Activated T-cell treated with anti-CD3 and anti-CD28 coated beads, Interleukin-2, amount 50 U/mL, for 72 hours (primary cell): ENCODE results near the gene RHBDF2. TPM values are rescaled to one million over a fixed set of nuclear protein-coding genes. Genes with fewer than 3 reads are reported as not detected.
"Not testable (repeated sequence)": the region's sequence is repeated elsewhere in the genome, so short reads cannot be mapped to it uniquely, and the experiment has no call there.

ENCODE experiments used
- ATAC-seq, 2 donors: fragments of 150-1000 bp; cut with Tn5 transposase; replicated peaks in 1 of 2; 2 replicates each; pipeline ENCODE4 v1.10.0; 2021; ENCODE audit warnings: moderate library complexity in 2 of 2, mild to moderate bottlenecking in 1 of 2
- DNase-seq, 2 donors: peaks; one replicate each; pipeline ENCODE4 v3.0.0; 2021 to 2022; ENCODE audit warnings: mixed read lengths in 1 of 2
- H3K27ac Mint-ChIP-seq: one replicate; pipeline ENCODE4 v1.8.0; 2022; ENCODE audit warnings: mild to moderate bottlenecking, moderate library complexity, mixed read lengths
- H3K27me3 Mint-ChIP-seq: one replicate; pipeline ENCODE4 v1.8.0; 2022; ENCODE audit warnings: low read depth, mixed read lengths
- H3K36me3 Mint-ChIP-seq, 2 donors: one replicate each; pipeline ENCODE4 v1.8.0; 2022; ENCODE audit warnings: mixed read lengths in 2 of 2, mild to moderate bottlenecking in 1 of 2; ENCODE audit not compliant: insufficient read depth in 2 of 2
- H3K4me1 Mint-ChIP-seq: one replicate; pipeline ENCODE4 v1.8.0; 2022; ENCODE audit warnings: low read depth, mixed read lengths
- H3K4me3 Mint-ChIP-seq, 2 donors: one replicate each; pipeline ENCODE4 v1.8.0; 2022; ENCODE audit warnings: mild to moderate bottlenecking in 2 of 2, mixed read lengths in 2 of 2, moderate library complexity in 2 of 2
- H3K9me3 Mint-ChIP-seq, 2 donors: one replicate each; pipeline ENCODE4 v1.8.0; 2022; ENCODE audit warnings: mixed read lengths in 2 of 2
- total RNA-seq, 2 donors: library from RNA; stranded (reverse); gene quantifications; one replicate each; pipeline ENCODE4 v1.2.3, GENCODE V29; 2022

RHBDF2 gene
- total RNA-seq, 2 donors from 2014 or later: 38.7 to 39.0 TPM

DNA sequence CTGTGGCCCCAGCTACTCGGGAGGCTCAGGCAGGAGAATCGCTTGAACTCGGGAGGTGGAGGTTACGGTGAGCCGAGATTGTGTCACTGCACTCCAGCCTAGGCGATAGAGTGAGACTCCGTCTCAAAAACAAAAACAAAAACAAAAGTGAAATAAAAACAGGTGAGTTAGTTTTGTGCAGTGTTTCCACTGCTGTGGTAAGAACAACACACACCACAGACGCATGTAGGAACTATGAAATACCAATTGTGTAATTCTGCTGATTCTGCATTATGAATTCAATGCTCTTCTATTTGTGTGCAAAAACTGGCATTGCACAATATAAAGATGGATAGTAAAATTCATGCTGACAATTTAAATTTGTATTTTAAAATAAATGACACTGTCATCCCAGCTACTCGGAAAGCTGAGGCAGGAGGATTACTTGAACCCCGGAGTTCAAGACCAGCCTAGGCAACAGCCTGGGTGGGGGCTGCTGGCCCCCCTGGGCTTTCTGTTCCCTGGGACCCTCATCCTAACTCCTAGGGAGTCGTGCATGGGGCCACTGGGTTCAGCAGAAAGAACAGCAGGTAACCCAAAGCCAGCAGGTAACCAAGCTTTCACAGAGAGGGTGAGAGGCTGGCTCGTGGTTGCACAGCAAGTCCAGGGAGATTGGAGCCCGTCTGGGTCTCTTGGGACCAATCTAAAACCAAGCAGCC, 10.6 kb upstream of the RHBDF2 start:
- H3K4me3 Mint-ChIP-seq: no peak overlapping the region
- peaks cover 5% of the 10 kb centered on the region for H3K27me3 Mint-ChIP-seq
- H3K4me1 Mint-ChIP-seq: peaks cover 51% of the 10 kb centered on the region
- no peaks in the 10 kb centered on the region for H3K9me3 Mint-ChIP-seq
- H3K27ac Mint-ChIP-seq: no peak overlapping the region
- ATAC-seq: no peak
- DNase-seq: no peak
- H3K36me3 Mint-ChIP-seq: no peaks in the 10 kb centered on the region

DNA sequence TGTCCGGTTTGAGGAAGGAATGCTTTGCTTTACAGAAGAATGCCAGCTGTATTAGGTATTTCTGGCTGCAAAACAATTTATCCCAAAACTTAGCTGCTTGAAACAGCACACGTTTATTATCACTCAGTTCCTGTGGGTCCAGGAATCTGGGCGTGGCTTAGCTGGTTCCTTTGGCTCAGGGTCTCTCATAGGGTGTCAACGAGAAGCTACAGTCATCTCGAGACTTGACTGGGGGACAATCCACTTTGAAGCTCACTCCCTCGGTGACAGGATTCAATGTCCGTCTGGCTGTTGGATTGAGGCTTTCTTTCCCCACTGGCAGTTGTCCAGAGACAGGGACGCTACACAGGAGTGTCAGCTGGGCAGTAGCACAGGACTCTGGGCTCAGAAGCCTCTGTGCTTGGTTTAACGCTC, 9.6 kb upstream of the RHBDF2 start:
- Mint-ChIP-seq H3K9me3 (no peaks in the 10 kb centered on the region), H3K4me1 (peaks cover 52% of the 10 kb centered on the region), H3K27ac (no peak overlapping the region), H3K4me3 (no peak overlapping the region), H3K27me3 (peaks cover 5% of the 10 kb centered on the region), H3K36me3 (no peaks in the 10 kb centered on the region)
- no peak for ATAC-seq
- no peak for DNase-seq

DNA sequence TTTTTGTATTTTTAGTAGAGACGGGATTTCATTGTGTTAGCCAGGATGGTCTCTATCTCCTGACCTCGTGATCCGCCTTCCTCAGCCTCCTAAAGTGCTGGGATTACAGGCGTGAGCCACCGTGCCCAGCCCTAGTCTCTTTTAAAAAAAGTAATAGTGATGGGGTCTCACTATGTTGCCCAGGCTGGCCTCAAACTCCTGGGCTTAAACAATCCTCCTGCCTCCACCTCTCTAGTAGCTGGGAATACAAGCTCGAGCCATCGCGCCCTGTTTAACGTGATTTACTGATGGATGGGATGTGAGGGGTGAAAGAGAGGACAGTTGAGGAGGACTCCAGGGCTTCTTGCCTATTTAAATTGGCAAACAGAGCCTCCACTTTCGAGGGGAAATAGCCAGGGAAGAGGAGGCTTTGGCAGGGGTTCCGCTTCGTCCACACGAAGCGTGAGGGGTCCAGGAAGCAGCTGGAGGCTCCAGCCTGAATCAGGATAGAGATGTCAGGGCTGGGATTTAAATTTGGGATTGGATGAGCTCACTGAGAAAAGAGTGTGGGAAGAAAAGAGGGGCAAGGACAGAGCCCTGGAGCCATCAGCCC, 7.3 kb upstream of the RHBDF2 start:
- not testable (repeated sequence) for ATAC-seq, H3K36me3 Mint-ChIP-seq, DNase-seq, H3K27me3 Mint-ChIP-seq, H3K27ac Mint-ChIP-seq, H3K4me3 Mint-ChIP-seq, H3K9me3 Mint-ChIP-seq
- H3K4me1 Mint-ChIP-seq: peaks cover 32% of the 10 kb centered on the region

DNA sequence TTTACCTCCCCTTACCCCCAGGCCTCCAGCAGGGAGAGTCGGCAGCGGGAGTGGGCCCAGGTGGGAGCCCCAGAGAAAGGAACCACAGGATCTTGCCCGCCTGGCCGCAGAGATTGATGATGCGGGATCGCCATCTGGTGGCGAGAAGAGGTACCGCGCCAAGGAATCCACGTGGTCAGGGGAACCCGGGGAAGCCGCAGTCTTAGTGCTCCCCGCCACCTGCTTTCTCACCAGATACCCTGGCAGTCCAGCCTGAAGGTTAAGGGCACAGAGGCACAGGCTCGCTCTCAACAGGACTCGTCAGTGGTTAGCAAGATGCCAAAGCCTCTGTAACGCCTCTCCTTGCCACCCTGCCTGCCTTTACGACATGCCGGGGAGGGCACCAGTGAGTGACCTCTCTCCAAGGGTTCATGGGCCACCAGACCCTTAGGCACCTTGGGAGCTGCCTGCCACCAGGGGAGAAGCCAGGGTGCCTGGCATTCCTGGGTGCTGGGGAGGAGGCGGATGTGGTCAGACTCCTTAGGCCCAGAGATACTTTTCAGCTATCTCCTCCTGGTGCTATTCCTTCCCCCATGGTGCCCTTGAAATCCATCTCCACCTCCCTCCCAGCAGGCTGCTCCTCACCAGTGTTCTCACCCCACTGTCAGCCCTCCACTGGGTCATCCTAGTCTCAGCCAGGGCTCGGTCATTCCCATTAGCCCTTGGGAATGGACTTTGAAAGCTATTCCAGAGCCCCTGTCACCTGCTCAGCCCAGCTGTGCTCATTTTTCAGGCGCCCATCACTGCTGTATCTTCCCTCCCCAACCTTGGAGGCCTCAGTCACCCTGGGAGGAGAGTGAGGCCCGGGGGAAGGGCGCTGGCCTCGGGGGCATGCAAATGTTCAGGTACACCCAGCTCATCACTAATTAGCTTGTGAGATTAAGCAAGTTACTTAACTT, 5.5 kb upstream of the RHBDF2 start:
- Mint-ChIP-seq H3K9me3 (no peaks in the 10 kb centered on the region), H3K36me3 (no peaks in the 10 kb centered on the region), H3K4me1 (peaks cover 28% of the 10 kb centered on the region), H3K27me3 (peaks cover 5% of the 10 kb centered on the region), H3K27ac (no peak overlapping the region), H3K4me3 (no peak overlapping the region)
- peak; percentile 86 to 91 for DNase-seq
- peak; percentile 83 to 84 for ATAC-seq

DNA sequence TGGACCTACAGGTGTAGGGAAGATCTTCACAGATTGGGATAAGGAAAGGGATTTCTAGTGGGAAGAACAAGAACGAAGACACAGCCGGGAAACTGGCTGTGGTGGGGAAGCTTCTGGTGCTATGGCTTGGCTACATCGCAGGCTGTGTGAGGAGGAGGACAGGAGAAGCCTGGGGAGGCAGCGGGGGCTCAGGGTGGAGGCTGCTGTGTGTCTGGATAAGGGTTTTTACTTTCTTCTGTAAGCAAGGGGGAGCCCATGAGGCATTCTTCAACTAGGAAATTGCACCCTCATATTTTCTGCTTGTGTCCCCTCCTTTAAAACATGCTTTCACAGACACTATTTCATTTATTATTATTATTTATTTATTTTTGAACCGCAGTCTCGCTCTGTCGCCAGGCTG, 2.9 kb upstream of the RHBDF2 start:
- no peaks in the 10 kb centered on the region for H3K9me3 Mint-ChIP-seq
- no peaks in the 10 kb centered on the region for H3K36me3 Mint-ChIP-seq
- DNase-seq: no peak
- no peak overlapping the region for H3K4me3 Mint-ChIP-seq
- H3K27me3 Mint-ChIP-seq: peaks cover 5% of the 10 kb centered on the region
- no peak for ATAC-seq
- H3K4me1 Mint-ChIP-seq: peaks cover 42% of the 10 kb centered on the region
- no peak overlapping the region for H3K27ac Mint-ChIP-seq

DNA sequence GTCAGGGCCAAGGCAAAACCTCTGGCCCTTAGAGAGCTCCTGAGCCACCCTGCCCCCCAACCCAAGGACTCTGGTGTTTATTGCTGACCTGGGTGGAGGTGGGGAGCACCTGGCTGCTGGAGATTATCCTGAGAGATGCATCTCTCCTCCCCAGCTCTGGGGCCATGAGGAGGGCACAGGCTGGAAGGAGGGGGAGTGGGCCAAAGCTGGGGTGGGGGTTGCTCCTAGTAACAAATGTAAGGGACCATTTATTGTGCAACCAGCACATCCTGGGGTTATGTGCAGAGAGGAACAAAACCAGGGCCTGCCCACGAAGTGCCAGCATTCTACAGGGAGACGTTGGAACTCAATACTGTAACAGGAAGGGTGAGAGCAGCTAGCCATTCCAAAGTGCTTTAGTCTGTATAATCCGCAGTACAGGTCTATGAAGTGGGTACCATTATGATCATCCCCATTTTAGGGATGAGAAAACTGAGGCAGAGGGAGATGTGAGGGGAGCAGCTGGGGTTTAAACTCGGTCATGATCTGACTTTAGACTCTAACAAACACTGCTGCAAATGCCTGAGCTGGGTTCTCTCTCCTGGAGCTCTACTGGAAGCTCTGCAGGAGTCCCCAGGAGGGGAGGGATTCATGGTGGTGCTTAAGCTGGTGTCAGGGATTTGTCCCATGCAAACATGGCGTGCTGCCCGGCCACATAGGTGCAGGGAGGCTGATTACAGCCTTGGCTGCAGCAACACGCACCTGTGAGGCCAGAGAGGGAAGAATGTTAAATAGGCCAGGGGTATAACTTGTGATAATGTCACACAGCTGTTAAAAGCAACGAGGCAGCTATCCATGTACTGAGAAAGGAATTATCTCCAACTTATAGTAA, 1.4 kb upstream of the RHBDF2 start:
- DNase-seq (no peak), ATAC-seq (no peak)
- peak overlapping the region; percentile 15 for H3K27ac Mint-ChIP-seq
- no peaks in the 10 kb centered on the region for H3K36me3 Mint-ChIP-seq
- H3K27me3 Mint-ChIP-seq: peaks cover under 1% of the 10 kb centered on the region
- no peaks in the 10 kb centered on the region for H3K9me3 Mint-ChIP-seq
- H3K4me3 Mint-ChIP-seq: no peak overlapping the region
- H3K4me1 Mint-ChIP-seq: peaks cover 57% of the 10 kb centered on the region

DNA sequence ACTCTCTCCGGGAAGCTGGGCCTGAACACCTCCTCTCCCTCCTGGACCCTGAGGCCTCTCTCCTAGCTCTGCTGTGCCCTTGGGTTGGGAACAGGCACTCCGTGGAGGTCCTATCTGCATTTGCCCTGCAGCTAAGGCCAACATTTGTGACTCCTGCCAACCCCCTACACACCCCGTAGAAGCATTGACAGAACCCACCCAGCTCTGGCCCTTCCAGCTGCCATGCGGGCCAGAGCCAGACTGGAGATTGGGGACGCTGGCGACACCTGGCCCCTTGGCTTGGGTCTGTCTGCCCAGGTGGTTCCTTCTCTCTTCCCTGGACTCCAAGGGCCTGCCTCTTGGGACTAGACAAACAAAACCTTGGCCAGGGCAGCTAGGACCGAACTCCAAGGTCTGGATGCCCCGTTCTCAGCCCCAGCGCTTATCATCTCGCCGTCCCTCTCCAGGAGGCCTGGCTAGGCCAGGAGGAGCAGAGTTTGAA, 644 bp upstream of the RHBDF2 start:
- DNase-seq (no peak), ATAC-seq (no peak)
- H3K27ac Mint-ChIP-seq: peak overlapping the region; percentile 76
- peak overlapping the region; percentile 80 to 91 for H3K4me3 Mint-ChIP-seq
- no peaks in the 10 kb centered on the region for H3K36me3 Mint-ChIP-seq
- no peaks in the 10 kb centered on the region for H3K9me3 Mint-ChIP-seq
- H3K27me3 Mint-ChIP-seq: no peaks in the 10 kb centered on the region
- peaks cover 61% of the 10 kb centered on the region for H3K4me1 Mint-ChIP-seq

DNA sequence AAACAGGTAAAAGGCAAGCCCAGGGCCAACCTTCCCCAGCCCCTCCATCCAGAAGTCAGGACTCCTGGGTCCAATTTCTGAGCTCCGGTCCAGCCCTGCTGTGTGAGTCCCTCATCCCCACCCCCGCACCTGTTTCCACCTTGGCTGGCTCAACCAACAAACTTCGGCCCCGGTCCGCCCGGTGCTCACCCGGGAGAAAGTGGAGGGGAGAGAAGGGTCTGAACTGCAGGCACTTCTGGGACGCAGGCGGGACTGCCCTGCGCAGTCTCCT, 541 bp downstream of the RHBDF2 start:
- H3K27me3 Mint-ChIP-seq: no peaks in the 10 kb centered on the region
- ATAC-seq (peak; percentile 25 to 29), DNase-seq (no peak)
- H3K36me3 Mint-ChIP-seq: no peaks in the 10 kb centered on the region
- peak overlapping the region; percentile 80 to 91 for H3K4me3 Mint-ChIP-seq
- H3K4me1 Mint-ChIP-seq: peaks cover 58% of the 10 kb centered on the region
- H3K27ac Mint-ChIP-seq: no peak overlapping the region
- H3K9me3 Mint-ChIP-seq: no peaks in the 10 kb centered on the region

DNA sequence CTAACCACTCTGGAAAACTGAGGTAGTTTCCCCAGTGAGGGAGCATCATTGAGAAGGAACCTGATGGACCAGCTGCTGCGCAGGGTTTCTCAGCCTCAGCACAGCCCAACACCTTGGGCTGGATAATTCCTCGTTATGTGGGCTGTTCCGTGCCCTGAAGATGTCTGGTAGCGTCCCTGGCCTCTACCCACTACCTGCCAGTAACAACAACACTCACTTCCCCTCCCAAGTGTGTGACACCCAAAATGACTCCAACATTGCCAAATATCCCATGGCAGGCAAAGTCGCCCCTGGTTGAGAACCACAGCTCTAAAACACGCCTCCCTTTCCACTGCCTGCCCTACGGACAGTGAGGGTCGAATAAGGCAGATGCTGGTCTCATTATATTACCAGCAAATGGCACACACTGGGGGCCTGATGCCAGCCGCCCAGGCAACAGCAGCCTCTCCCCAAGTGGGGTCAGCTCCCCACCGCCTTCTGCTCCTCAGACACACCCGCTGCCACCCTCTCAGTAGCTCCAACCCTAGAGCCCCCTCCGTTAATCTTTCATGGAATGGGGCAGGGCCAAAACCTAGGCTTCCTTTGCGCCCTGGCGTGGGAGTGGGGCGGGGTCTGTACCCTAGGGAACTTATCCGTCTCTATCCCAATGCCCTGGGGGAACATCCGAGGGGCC, 1.0 kb downstream of the RHBDF2 start:
- Mint-ChIP-seq H3K36me3 (no peaks in the 10 kb centered on the region), H3K4me1 (peaks cover 58% of the 10 kb centered on the region), H3K9me3 (no peaks in the 10 kb centered on the region), H3K4me3 (peak overlapping the region; percentile 80 to 91), H3K27me3 (no peaks in the 10 kb centered on the region), H3K27ac (no peak overlapping the region)
- no peak for ATAC-seq
- no peak for DNase-seq

DNA sequence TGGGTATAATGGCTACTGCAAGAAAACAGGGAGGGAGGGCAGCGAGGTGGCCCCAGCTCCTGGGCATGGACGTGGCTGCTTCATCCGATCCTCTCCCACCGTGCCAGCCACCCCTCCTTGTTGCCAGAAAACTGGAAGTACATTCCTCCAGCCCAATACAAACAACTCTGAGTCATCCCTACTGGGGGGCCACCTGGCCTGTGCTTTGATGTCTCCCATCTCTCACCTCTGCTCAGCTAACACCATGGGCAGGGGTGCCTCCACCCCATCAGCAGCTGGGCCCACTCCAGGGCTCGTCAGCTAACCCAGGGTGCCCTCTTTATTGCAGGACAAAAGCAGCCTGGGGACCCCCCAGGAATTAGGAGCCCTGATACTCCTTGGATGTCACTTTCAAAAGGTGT, 2.0 kb downstream of the RHBDF2 start:
- H3K4me1 Mint-ChIP-seq: peaks cover 58% of the 10 kb centered on the region
- no peaks in the 10 kb centered on the region for H3K36me3 Mint-ChIP-seq
- no peak for ATAC-seq
- peak overlapping the region; percentile 29 to 91 for H3K4me3 Mint-ChIP-seq
- no peaks in the 10 kb centered on the region for H3K27me3 Mint-ChIP-seq
- H3K9me3 Mint-ChIP-seq: no peaks in the 10 kb centered on the region
- no peak for DNase-seq
- no peak overlapping the region for H3K27ac Mint-ChIP-seq

DNA sequence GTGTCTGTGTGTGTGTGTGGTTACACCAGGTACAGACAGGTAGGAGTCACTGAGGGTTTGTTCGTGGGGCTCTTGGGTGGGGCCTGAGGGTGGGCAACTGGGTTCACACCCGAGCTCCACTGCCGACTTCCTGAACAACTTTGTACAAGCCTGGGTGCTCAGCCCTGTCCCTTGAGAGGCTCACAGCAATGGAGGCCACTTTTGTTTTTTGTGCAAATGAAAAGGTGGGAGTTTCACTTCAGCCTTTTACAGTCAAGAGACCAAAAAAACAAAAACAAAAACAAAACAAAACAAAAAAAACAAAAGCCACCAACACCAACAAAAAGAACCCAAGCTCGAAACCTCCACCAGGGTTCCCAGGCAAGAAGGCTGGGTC, 2.4 kb downstream of the RHBDF2 start:
- H3K27me3 Mint-ChIP-seq: no peaks in the 10 kb centered on the region
- peaks cover 60% of the 10 kb centered on the region for H3K4me1 Mint-ChIP-seq
- no peak for DNase-seq
- no peak for ATAC-seq
- H3K9me3 Mint-ChIP-seq: no peaks in the 10 kb centered on the region
- no peak overlapping the region for H3K27ac Mint-ChIP-seq
- no peaks in the 10 kb centered on the region for H3K36me3 Mint-ChIP-seq
- H3K4me3 Mint-ChIP-seq: peak overlapping the region; percentile 20 to 29
